HEK293 (cell line): Measurements from ENCODE around the gene MYO15B.

Source experiments
- CTCF ChIA-PET: fragments of 350-600 bp; formaldehyde crosslinking; extraction: SDS; loops from one replicate; lab custom pipeline; 2021; ENCODE audit warnings: antibody characterized with exemption; lab: Yijun Ruan, JAX
- POLR2A ChIA-PET: fragments of 300-600 bp; formaldehyde crosslinking; extraction: SDS; loops from one replicate; lab custom pipeline; 2020; ENCODE audit warnings: antibody characterized with exemption, inconsistent platforms; lab: Yijun Ruan, JAX
- H3K27ac ChIP-seq: fragments of 200-500 bp; sonication (Bioruptor generic); 2 replicates; pipeline ENCODE4 v1.5.1; 2014; ENCODE audit warnings: low read depth, low read length, control low read depth, inconsistent platforms; ENCODE audit errors: extremely low read depth
- H3K36me3 ChIP-seq, 2 experiments: fragments of 200-500 bp in 1 of 2; sonication (Bioruptor generic) in 1 of 2; 1 replicate in 1 of 2; 2 replicates in 1 of 2; pipeline ENCODE4 v1.5.1; 2014 to 2017; ENCODE audit warnings: inconsistent platforms in 2 of 2, low read length in 2 of 2; ENCODE audit not compliant: control insufficient read depth in 2 of 2, insufficient read depth in 1 of 2
- H3K4me1 ChIP-seq: fragments of 200-500 bp; sonication (Bioruptor generic); 2 replicates; pipeline ENCODE4 v1.5.1; 2014; ENCODE audit warnings: mild to moderate bottlenecking, low read length, inconsistent platforms; ENCODE audit not compliant: control insufficient read depth, insufficient read depth
- H3K4me3 ChIP-seq: 2 replicates; pipeline ENCODE4 v1.5.1; 2011; ENCODE audit warnings: low read depth, mild to moderate bottlenecking, control low read depth, low read length, moderate library complexity
- H3K9me3 ChIP-seq: fragments of 200-500 bp; sonication (Bioruptor generic); 2 replicates; pipeline ENCODE4 v1.5.1; 2014; ENCODE audit warnings: low read depth, low read length, inconsistent platforms; ENCODE audit not compliant: control insufficient read depth, insufficient read depth
- AEBP2 ChIP-seq: fragments of 450-650 bp; formaldehyde crosslinking; IDR thresholded peaks from 2 replicates; pipeline ENCODE4 v1.5.1; 2016; ENCODE audit warnings: missing biosample characterization, missing genetic modification characterization, borderline replicate concordance
- BCL11A ChIP-seq: fragments of 450-650 bp; formaldehyde crosslinking; IDR thresholded peaks from 2 replicates; pipeline ENCODE4 v1.5.1; 2016; ENCODE audit warnings: low read depth, missing biosample characterization, missing genetic modification characterization
- GLI2 ChIP-seq: fragments of 450-650 bp; formaldehyde crosslinking; IDR thresholded peaks from 2 replicates; pipeline ENCODE4; 2017; ENCODE audit warnings: missing biosample characterization, missing genetic modification characterization, low read depth, borderline replicate concordance
- IKZF3 ChIP-seq: fragments of 450-650 bp; IDR thresholded peaks from 2 replicates; pipeline ENCODE4 v1.5.0; 2018; ENCODE audit warnings: missing biosample characterization, mild to moderate bottlenecking, missing genetic modification characterization, moderate library complexity
- KLF17 ChIP-seq: fragments of 450-650 bp; formaldehyde crosslinking; IDR thresholded peaks from 2 replicates; pipeline ENCODE4 v1.5.1; 2016; ENCODE audit warnings: missing biosample characterization, missing genetic modification characterization
- OSR2 ChIP-seq: fragments of 450-650 bp; formaldehyde crosslinking; IDR thresholded peaks from 2 replicates; pipeline ENCODE4 v1.5.1; 2016; ENCODE audit warnings: missing biosample characterization, missing genetic modification characterization
- PRDM4 ChIP-seq: fragments of 450-650 bp; formaldehyde crosslinking; IDR thresholded peaks from 2 replicates; pipeline ENCODE4 v1.5.1; 2017; ENCODE audit warnings: missing biosample characterization, missing genetic modification characterization
- REST ChIP-seq: fragments of 450-650 bp; formaldehyde crosslinking; IDR thresholded peaks from 2 replicates; pipeline ENCODE4 v1.5.1; 2016; ENCODE audit warnings: missing biosample characterization, missing genetic modification characterization
- ZBTB1 ChIP-seq: fragments of 450-650 bp; formaldehyde crosslinking; IDR thresholded peaks from 2 replicates; pipeline ENCODE4 v1.5.1; 2016; ENCODE audit warnings: missing biosample characterization, missing genetic modification characterization
- ZBTB26 ChIP-seq: fragments of 450-650 bp; formaldehyde crosslinking; optimal IDR thresholded peaks from 2 replicates; pipeline ENCODE3; 2016; ENCODE audit warnings: missing biosample characterization, mild to moderate bottlenecking, missing genetic modification characterization
- ZBTB7A ChIP-seq: fragments of 450-650 bp; formaldehyde crosslinking; IDR thresholded peaks from 2 replicates; pipeline ENCODE4 v1.5.1; 2016; ENCODE audit warnings: low read depth, missing biosample characterization, missing genetic modification characterization
- ZNF138 ChIP-seq: fragments of 450-650 bp; formaldehyde crosslinking; IDR thresholded peaks from 2 replicates; pipeline ENCODE4 v1.5.1; 2016; ENCODE audit warnings: missing biosample characterization, missing genetic modification characterization, borderline replicate concordance
- ZNF2 ChIP-seq: fragments of 450-650 bp; formaldehyde crosslinking; IDR thresholded peaks from 2 replicates; pipeline ENCODE4 v1.5.1; 2016; ENCODE audit warnings: missing biosample characterization, missing genetic modification characterization
- ZNF248 ChIP-seq: fragments of 450-650 bp; formaldehyde crosslinking; IDR thresholded peaks from 2 replicates; pipeline ENCODE4 v1.5.1; 2017; ENCODE audit warnings: missing biosample characterization, missing genetic modification characterization
- ZNF324 ChIP-seq: fragments of 450-650 bp; formaldehyde crosslinking; IDR thresholded peaks from 2 replicates; pipeline ENCODE4 v1.5.1; 2016; ENCODE audit warnings: missing biosample characterization, missing genetic modification characterization
- ZNF416 ChIP-seq: fragments of 450-650 bp; formaldehyde crosslinking; IDR thresholded peaks from 2 replicates; pipeline ENCODE4 v1.5.1; 2016; ENCODE audit warnings: missing biosample characterization, missing genetic modification characterization
- ZNF501 ChIP-seq: fragments of 450-650 bp; formaldehyde crosslinking; IDR thresholded peaks from 2 replicates; pipeline ENCODE4 v1.5.1; 2016; ENCODE audit warnings: missing biosample characterization, missing genetic modification characterization
- ZNF558 ChIP-seq: fragments of 450-650 bp; formaldehyde crosslinking; IDR thresholded peaks from 2 replicates; pipeline ENCODE4 v1.5.1; 2016; ENCODE audit warnings: missing biosample characterization, missing genetic modification characterization
- ZNF585B ChIP-seq: fragments of 450-650 bp; formaldehyde crosslinking; IDR thresholded peaks from 2 replicates; pipeline ENCODE4 v1.5.1; 2016; ENCODE audit warnings: missing biosample characterization, missing genetic modification characterization
- ZNF596 ChIP-seq: fragments of 450-650 bp; IDR thresholded peaks from 2 replicates; pipeline ENCODE4 v1.5.0; 2018; ENCODE audit warnings: missing biosample characterization, mild to moderate bottlenecking, missing genetic modification characterization, moderate library complexity
- ZNF677 ChIP-seq: fragments of 450-650 bp; IDR thresholded peaks from 2 replicates; pipeline ENCODE4 v1.5.0; 2018; ENCODE audit warnings: missing biosample characterization, mild to moderate bottlenecking, missing genetic modification characterization, moderate library complexity
- ZSCAN16 ChIP-seq: fragments of 450-650 bp; formaldehyde crosslinking; IDR thresholded peaks from 2 replicates; pipeline ENCODE4 v1.5.1; 2016; ENCODE audit warnings: missing biosample characterization, missing genetic modification characterization

Gene MYO15B

GRCh38 chr17:75638893-75639292, 51.3 kb downstream of the MYO15B start (continued):
- TF ChIP-seq ZNF677 (no peak), IKZF3 (no peak), ZNF324 (tag by site-specific recombination) (no peak), AEBP2 (tag by site-specific recombination) (no peak)

- CTCF ChIA-PET: interaction anchor here (0.6 to 3.2 kb wide), 3 partner anchors 13 to 121 kb away, joined by 3 to 24 read pairs (median 4); no protein-coding TSS in a partner anchor
- no peaks in the 10 kb centered on the region; the same call in 1 of the 2 replicates for H3K4me1 ChIP-seq
- POLR2A ChIA-PET: no interaction called here
- H3K4me3 ChIP-seq: no peak overlapping the region
- no peak overlapping the region for H3K27ac ChIP-seq
- no peaks in the 10 kb centered on the region for H3K9me3 ChIP-seq
- no peak for TF ChIP-seq ZSCAN16 (tag by site-specific recombination)
- TF ChIP-seq ZNF501: no peak
- no peak for TF ChIP-seq OSR2 (tag by site-specific recombination)
- no peak for TF ChIP-seq ZBTB1 (tag by site-specific recombination)
- TF ChIP-seq BCL11A (tag by site-specific recombination): no peak
- TF ChIP-seq IKZF3: no peak
- no peak for TF ChIP-seq PRDM4 (tag by site-specific recombination)
- TF ChIP-seq ZNF248: no peak
- no peak for TF ChIP-seq ZNF596 (tag by site-specific recombination)
- TF ChIP-seq ZNF2 (tag by site-specific recombination): no peak
- no peak for TF ChIP-seq KLF17 (tag by site-specific recombination)
- TF ChIP-seq REST (tag by site-specific recombination): no peak
- no peak for TF ChIP-seq ZNF677
- TF ChIP-seq ZNF138: no peak
- TF ChIP-seq ZNF558: no peak
- TF ChIP-seq ZBTB26: no peak
- TF ChIP-seq ZNF416 (tag by site-specific recombination): no peak
- TF ChIP-seq GLI2 (tag by site-specific recombination): no peak
- TF ChIP-seq ZBTB7A: no peak
- TF ChIP-seq ZNF585B (tag by site-specific recombination): no peak
- H3K36me3 ChIP-seq: peaks cover 5 to 60% of the 10 kb centered on the region in 2 experiments; a peak in 2 of 3 replicates
These were observed 51.7 kb downstream of the MYO15B start for GRCh38 chr17:75639327-75639726.
